MM.1S (cell line): Measurements from ENCODE around the gene ADGRG4.

Experiments
- DNase-seq: peaks from one replicate; pipeline ENCODE4 v3.0.0-alpha.2; 2015
- H2AFZ ChIP-seq: fragments of 300-600 bp; sonication (generic); 2 replicates; pipeline ENCODE4 v1.6.0; 2016; ENCODE audit warnings: antibody characterized with exemption, low read length
- H3F3A ChIP-seq: fragments of 300-600 bp; sonication (generic); 2 replicates; pipeline ENCODE4 v1.6.1; 2016; ENCODE audit warnings: mild to moderate bottlenecking, antibody characterized with exemption, low read length, moderate library complexity, mixed read lengths; ENCODE audit not compliant: insufficient read depth
- H3K27ac ChIP-seq: fragments of 300-600 bp; sonication (generic); 2 replicates; pipeline ENCODE4 v1.5.1; 2016; ENCODE audit warnings: mild to moderate bottlenecking, low read length
- H3K27me3 ChIP-seq: fragments of 300-600 bp; sonication (generic); replicated peaks from 2 replicates; pipeline ENCODE4 v1.6.0; 2016; ENCODE audit warnings: low read length; ENCODE audit not compliant: insufficient read depth
- H3K36me3 ChIP-seq: fragments of 300-600 bp; sonication (generic); replicated peaks from 2 replicates; pipeline ENCODE4 v1.6.1; 2016; ENCODE audit warnings: mild to moderate bottlenecking, low read length, mixed read lengths; ENCODE audit not compliant: insufficient read depth
- H3K4me1 ChIP-seq: fragments of 300-600 bp; sonication (generic); 2 replicates; pipeline ENCODE4 v1.6.1; 2016; ENCODE audit warnings: low read length, mixed read lengths
- H3K4me2 ChIP-seq: fragments of 300-600 bp; sonication (generic); 2 replicates; pipeline ENCODE4 v1.6.0; 2016; ENCODE audit warnings: low read depth, low read length
- H3K4me3 ChIP-seq: fragments of 300-600 bp; sonication (generic); 2 replicates; pipeline ENCODE4 v1.5.1; 2016; ENCODE audit warnings: low read length, mixed read lengths
- H3K79me2 ChIP-seq: fragments of 300-600 bp; sonication (generic); 2 replicates; pipeline ENCODE4 v1.6.1; 2016; ENCODE audit warnings: mixed run types, low read length, mixed read lengths
- H3K9ac ChIP-seq: fragments of 300-600 bp; sonication (generic); 2 replicates; pipeline ENCODE4 v1.6.1; 2016; ENCODE audit warnings: low read length, mixed read lengths
- H3K9me2 ChIP-seq: fragments of 300-600 bp; sonication (generic); replicated peaks from 2 replicates; pipeline ENCODE4 v1.6.1; 2016; ENCODE audit warnings: mild to moderate bottlenecking, low read length, mixed read lengths; ENCODE audit not compliant: insufficient read depth
- H3K9me3 ChIP-seq: fragments of 300-600 bp; sonication (generic); replicated peaks from 2 replicates; pipeline ENCODE4 v1.6.1; 2016; ENCODE audit warnings: mild to moderate bottlenecking, low read length, mixed read lengths; ENCODE audit not compliant: insufficient read depth
- H4K20me1 ChIP-seq: fragments of 300-600 bp; sonication (generic); 2 replicates; pipeline ENCODE4 v1.6.1; 2016; ENCODE audit warnings: mild to moderate bottlenecking, low read length, moderate library complexity, mixed read lengths; ENCODE audit not compliant: insufficient read depth
- EZH2 ChIP-seq: fragments of 300-600 bp; sonication (generic); optimal IDR thresholded peaks from 2 replicates; pipeline ENCODE3; 2017; ENCODE audit warnings: low read depth, mild to moderate bottlenecking, antibody characterized with exemption, low read length, mixed read lengths
- EZH2phosphoT487 ChIP-seq: fragments of 300-600 bp; sonication (generic); IDR thresholded peaks from 2 replicates; pipeline ENCODE4 v1.6.1; 2018; ENCODE audit warnings: antibody characterized with exemption, low read length
- TF ChIP-seq, protein P1 (sequence below): fragments of 300-600 bp; sonication (generic); IDR thresholded peaks from 2 replicates; pipeline ENCODE4 v1.5.1; 2016; ENCODE audit warnings: antibody characterized with exemption, low read length, mixed read lengths

The ADGRG4 gene

GRCh38 chrX:136423724-136424123 lies 123.0 kb downstream of the ADGRG4 start:
- Histone ChIP-seq H3K27ac (no peak overlapping the region), H2AFZ (no peak overlapping the region), H3K4me3 (no peak overlapping the region), H3K27me3 (no peaks in the 10 kb centered on the region), H3K9ac (no peak overlapping the region), H3K79me2 (no peaks in the 10 kb centered on the region), H3F3A (no peaks in the 10 kb centered on the region), H3K9me3 (no peaks in the 10 kb centered on the region), H3K4me1 (no peaks in the 10 kb centered on the region), H4K20me1 (no peaks in the 10 kb centered on the region), H3K4me2 (no peak overlapping the region), H3K9me2 (no peaks in the 10 kb centered on the region), H3K36me3 (no peaks in the 10 kb centered on the region)
- no peak for DNase-seq
- no peak for TF ChIP-seq EZH2
- TF ChIP-seq EZH2phosphoT487, result no peak
- TF ChIP-seq, protein P1, sequence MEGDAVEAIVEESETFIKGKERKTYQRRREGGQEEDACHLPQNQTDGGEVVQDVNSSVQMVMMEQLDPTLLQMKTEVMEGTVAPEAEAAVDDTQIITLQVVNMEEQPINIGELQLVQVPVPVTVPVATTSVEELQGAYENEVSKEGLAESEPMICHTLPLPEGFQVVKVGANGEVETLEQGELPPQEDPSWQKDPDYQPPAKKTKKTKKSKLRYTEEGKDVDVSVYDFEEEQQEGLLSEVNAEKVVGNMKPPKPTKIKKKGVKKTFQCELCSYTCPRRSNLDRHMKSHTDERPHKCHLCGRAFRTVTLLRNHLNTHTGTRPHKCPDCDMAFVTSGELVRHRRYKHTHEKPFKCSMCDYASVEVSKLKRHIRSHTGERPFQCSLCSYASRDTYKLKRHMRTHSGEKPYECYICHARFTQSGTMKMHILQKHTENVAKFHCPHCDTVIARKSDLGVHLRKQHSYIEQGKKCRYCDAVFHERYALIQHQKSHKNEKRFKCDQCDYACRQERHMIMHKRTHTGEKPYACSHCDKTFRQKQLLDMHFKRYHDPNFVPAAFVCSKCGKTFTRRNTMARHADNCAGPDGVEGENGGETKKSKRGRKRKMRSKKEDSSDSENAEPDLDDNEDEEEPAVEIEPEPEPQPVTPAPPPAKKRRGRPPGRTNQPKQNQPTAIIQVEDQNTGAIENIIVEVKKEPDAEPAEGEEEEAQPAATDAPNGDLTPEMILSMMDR, result no peak

DNA sequence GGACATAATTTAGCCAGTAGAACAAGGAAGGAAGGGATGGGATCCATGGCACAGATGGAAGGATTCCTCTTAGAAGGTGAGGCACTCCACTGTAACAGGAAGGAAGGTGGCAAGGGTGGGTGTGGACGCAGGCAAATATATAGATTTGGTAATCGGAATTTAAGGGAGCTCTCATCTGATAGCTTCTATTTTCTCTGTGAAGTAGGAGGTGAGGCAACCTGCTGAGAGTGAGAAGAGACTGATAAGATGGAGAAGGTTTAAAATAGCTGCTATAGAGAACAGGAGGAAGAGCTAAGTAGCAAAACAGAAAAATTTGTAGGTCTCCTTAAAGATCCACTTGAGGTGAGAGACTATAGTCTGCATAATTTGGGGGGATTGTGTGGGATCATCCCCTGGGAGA lies 125.2 kb downstream of the ADGRG4 start:
- Histone ChIP-seq H3F3A (no peaks in the 10 kb centered on the region), H3K27ac (no peak overlapping the region), H3K9me2 (no peaks in the 10 kb centered on the region), H4K20me1 (no peaks in the 10 kb centered on the region), H3K9me3 (no peaks in the 10 kb centered on the region), H3K27me3 (no peaks in the 10 kb centered on the region), H3K4me2 (no peak overlapping the region), H3K4me3 (no peak overlapping the region), H3K4me1 (no peaks in the 10 kb centered on the region), H3K9ac (no peak overlapping the region), H3K36me3 (no peaks in the 10 kb centered on the region), H2AFZ (no peak overlapping the region), H3K79me2 (no peaks in the 10 kb centered on the region)
- no peak for DNase-seq
- no peak for TF ChIP-seq EZH2phosphoT487
- no peak for TF ChIP-seq EZH2
- TF ChIP-seq, protein P1, result no peak

GRCh38 chrX:136431625-136432024 lies 130.9 kb downstream of the ADGRG4 start:
- H3K36me3 ChIP-seq, result no peaks in the 10 kb centered on the region
- H3K9ac ChIP-seq, result no peak overlapping the region
- H3K4me1 ChIP-seq, result no peaks in the 10 kb centered on the region
- H3K79me2 ChIP-seq, result no peaks in the 10 kb centered on the region
- no peak overlapping the region for H3K27ac ChIP-seq
- no peak overlapping the region for H3K4me3 ChIP-seq
- TF ChIP-seq EZH2 (no peak), EZH2phosphoT487 (no peak)
- TF ChIP-seq, protein P1, result no peak
- no peak overlapping the region for H3K4me2 ChIP-seq
- H4K20me1 ChIP-seq, result no peaks in the 10 kb centered on the region
- no peaks in the 10 kb centered on the region for H3K9me3 ChIP-seq
- no peaks in the 10 kb centered on the region for H3K27me3 ChIP-seq
- DNase-seq, result no peak
- no peaks in the 10 kb centered on the region for H3K9me2 ChIP-seq
- H2AFZ ChIP-seq, result no peak overlapping the region
- no peaks in the 10 kb centered on the region for H3F3A ChIP-seq
